GM21786 (cell line): Measurements from ENCODE around the gene DSG1.
"Not testable (repeated sequence)": the region's sequence is repeated elsewhere in the genome, so short reads cannot be mapped to it uniquely, and the experiment has no call there.

Source experiments
- ATAC-seq: cut with Tn5 transposase; IDR thresholded peaks from one replicate; pipeline ENCODE4 v1.9.1; 2021; ENCODE audit not compliant: unreplicated experiment

The DSG1 gene

GRCh38 chr18:31343454-31343853 lies 25.5 kb downstream of the DSG1 start:
- ATAC-seq, result no peak

- ATAC-seq, result not testable (repeated sequence)
These were observed 35.4 kb downstream of the DSG1 start for GRCh38 chr18:31353336-31353735.

GRCh38 chr18:31354990-31355389 lies 37.0 kb downstream of the DSG1 start:
- ATAC-seq, result no peak

- ATAC-seq, result no peak
These were observed 38.1 kb downstream of the DSG1 start for GRCh38 chr18:31356025-31356424.

GRCh38 chr18:31364190-31364589 lies 46.2 kb downstream of the DSG1 start:
- ATAC-seq, result no peak

GRCh38 chr18:31369478-31369877 lies 51.5 kb downstream of the DSG1 start:
- no peak for ATAC-seq

GRCh38 chr18:31371989-31372388 lies 54.0 kb downstream of the DSG1 start:
- no peak for ATAC-seq

- no peak for ATAC-seq
These were observed 55.7 kb downstream of the DSG1 start for GRCh38 chr18:31373641-31374040.

GRCh38 chr18:31376477-31376876 lies 58.5 kb downstream of the DSG1 start, which contains the start of gene DSG4:
Gene DSG4, plus strand, starts transcription at chr18:31376777. Its CDS starts 135 bp downstream, at chr18:31376912.
- no peak for ATAC-seq

GRCh38 chr18:31380912-31381311 lies 63.0 kb downstream of the DSG1 start:
- no peak for ATAC-seq

GRCh38 chr18:31382107-31382506 lies 64.1 kb downstream of the DSG1 start:
- no peak for ATAC-seq

- no peak for ATAC-seq
These were observed 68.8 kb downstream of the DSG1 start for GRCh38 chr18:31386741-31387140.

- ATAC-seq, result no peak
These were observed 75.3 kb downstream of the DSG1 start for GRCh38 chr18:31393286-31393685.

- no peak for ATAC-seq
These were observed 79.0 kb downstream of the DSG1 start for GRCh38 chr18:31396796-31397612.

GRCh38 chr18:31398191-31398590 lies 80.2 kb downstream of the DSG1 start:
- no peak for ATAC-seq

GRCh38 chr18:31399306-31400032 lies 81.5 kb downstream of the DSG1 start:
- no peak for ATAC-seq

- ATAC-seq, result no peak
These were observed 83.4 kb downstream of the DSG1 start for GRCh38 chr18:31401156-31402025.

GRCh38 chr18:31402026-31402373 lies 84.0 kb downstream of the DSG1 start:
- no peak for ATAC-seq

- no peak for ATAC-seq
These were observed 85.4 kb downstream of the DSG1 start for GRCh38 chr18:31403409-31403808.
